Peyer's patch (tissue), 4 donors: Measurements from ENCODE around the gene CDC42EP3.

Experiments used
- CTCF ChIP-seq, 6 experiments: fragments of 450-650 bp in 4 of 6; fragments of 200-600 bp in 2 of 6; sonication (generic) in 1 of 6; IDR thresholded peaks; one replicate each; pipeline ENCODE4 v1.5.1; 2017 to 2019; ENCODE audit warnings: antibody characterized with exemption in 6 of 6, mild to moderate bottlenecking in 3 of 6, moderate library complexity in 1 of 6
- POLR2A ChIP-seq, 2 donors: fragments of 450-650 bp; IDR thresholded peaks; one replicate each; pipeline ENCODE4 v1.5.1; 2017; ENCODE audit warnings: antibody characterized with exemption in 2 of 2, mild to moderate bottlenecking in 2 of 2, moderate library complexity in 2 of 2

DNA sequence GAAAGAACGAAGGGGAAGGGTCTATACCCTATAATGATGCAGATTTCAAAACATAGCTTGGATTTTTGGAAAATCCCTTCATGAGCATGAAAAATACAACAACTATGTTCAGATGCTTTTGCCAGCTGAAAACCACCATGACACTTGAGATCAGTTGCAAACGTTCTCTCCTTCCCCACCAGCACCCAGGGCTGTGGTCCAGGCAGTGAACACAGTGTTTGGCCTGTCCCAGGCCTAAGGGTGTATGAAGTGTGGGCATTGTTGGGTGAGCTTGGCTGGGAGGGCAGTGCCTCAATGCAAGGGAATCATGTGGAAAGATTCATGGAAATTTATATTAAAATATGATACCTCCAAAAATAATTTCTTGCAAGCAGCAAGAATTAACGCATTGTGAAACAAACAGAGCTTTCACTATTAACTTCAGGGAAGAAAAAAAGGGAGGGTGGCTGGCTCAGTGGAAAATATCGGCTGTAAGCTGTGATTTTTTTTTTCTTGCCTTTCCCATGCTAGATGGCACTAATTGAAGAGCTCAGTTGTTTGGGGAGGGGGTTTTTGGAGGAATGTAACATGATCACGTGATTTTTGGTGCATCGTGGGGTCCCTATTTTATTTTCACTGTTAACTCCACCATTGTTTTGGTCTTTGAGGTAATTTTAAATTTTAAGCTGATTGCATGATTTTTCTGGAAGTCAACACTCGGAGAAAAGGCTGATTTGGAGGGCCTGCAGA, 52.0 kb downstream of the CDC42EP3 start:
- TF ChIP-seq CTCF (IDR thresholded peaks at IDR 0.05) = no peak
- TF ChIP-seq POLR2A (IDR thresholded peaks at IDR 0.05) = no peak
